Measurements from ENCODE around the gene UBAC1. TPM values are rescaled to one million over a fixed set of nuclear protein-coding genes. Genes with fewer than 3 reads are reported as not detected.
A peak's percentile ranks its signal among the peaks of the same experiment; 100 is the strongest.

Gene UBAC1
- polyA plus RNA-seq, 1 donor from 2014 or later, result 92.3 TPM

DNA sequence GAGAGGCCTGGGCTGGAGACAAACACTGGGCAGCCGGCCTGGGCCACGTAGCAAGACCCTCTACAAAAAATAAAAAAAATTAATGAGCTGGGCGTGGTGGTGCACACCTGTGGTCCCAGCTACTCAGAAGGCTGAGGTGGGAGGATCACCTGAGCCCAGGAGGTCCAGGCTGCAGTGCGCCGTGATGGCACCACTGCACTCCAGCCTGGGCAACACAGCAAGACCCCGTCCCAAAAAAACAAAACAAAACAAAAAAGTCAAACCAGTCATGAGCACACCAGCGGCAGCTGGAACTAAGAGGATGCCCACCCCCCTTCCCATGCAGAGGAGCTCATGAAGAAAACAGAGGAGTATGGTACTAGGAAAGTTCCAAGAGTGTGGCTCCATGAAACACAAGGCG, 2.2 kb upstream of the UBAC1 start (continued):
- TF ChIP-seq EZH2 (IDR thresholded peaks at IDR 0.05; ENCODE audit: borderline replicate concordance, insufficient read depth, low read length, poor library complexity, severe bottlenecking) (no peak), SMC3 (conservative IDR thresholded peaks at IDR 0.05; ENCODE audit: poor library complexity) (no peak)

DNA sequence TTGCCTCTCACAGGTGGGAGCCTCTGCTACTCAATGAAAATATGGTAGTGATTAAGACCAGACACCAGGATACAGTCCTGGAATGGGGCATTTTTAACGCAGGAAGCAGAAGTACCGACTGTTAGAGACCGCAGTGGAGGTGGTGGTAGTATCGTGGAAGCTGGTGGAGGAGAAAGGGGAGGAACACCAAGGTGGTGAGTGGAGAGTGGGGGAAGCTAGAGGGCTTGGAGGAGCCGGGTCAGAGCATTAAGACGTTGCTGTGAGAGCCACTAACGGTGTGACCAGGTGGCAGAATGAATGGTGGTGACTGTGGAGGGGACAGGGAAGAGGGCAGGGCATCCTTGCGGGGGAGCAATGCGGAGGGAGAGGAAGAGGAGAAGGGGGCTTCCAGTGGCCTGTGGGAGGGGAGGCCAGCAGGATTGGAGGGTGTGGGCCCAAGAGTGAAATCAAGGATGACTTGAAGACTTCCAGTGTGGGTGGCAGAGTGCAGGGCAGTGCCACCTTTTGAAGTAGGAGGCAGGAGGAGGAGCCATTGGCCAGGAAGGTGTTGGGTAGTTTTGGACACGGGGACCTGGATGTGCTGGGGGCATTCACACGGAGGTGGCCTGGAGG, 1.6 kb upstream of the UBAC1 start:
- H4K20me1 ChIP-seq (ENCODE audit: insufficient read depth), result no peaks in the 10 kb centered on the region
- H3K27me3 ChIP-seq (ENCODE audit: insufficient read depth, low read depth, low read length), result no peaks in the 10 kb centered on the region
- H2AFZ ChIP-seq (ENCODE audit: low read depth, low read length), result no peak overlapping the region
- no peak overlapping the region for H3K4me2 ChIP-seq (ENCODE audit: low read length)
- peaks cover 16% of the 10 kb centered on the region for H3K79me2 ChIP-seq (replicated peaks; ENCODE audit: insufficient read depth, low read length)
- H3K36me3 ChIP-seq (ENCODE audit: insufficient read depth, low read length), result no peaks in the 10 kb centered on the region
- TF ChIP-seq POLR2AphosphoS5 (IDR thresholded peaks at IDR 0.05) (no peak), REST (IDR thresholded peaks at IDR 0.05; ENCODE audit: borderline replicate concordance) (no peak), MXI1 (conservative IDR thresholded peaks at IDR 0.05; ENCODE audit: poor library complexity, severe bottlenecking) (no peak), RAD21 (conservative IDR thresholded peaks at IDR 0.05) (no peak), CTCF (IDR thresholded peaks at IDR 0.05; ENCODE audit: poor library complexity, severe bottlenecking) (no peak), TAF1 (IDR thresholded peaks at IDR 0.05; ENCODE audit: low read depth) (no peak), SMC3 (conservative IDR thresholded peaks at IDR 0.05; ENCODE audit: poor library complexity) (no peak), EZH2 (IDR thresholded peaks at IDR 0.05; ENCODE audit: borderline replicate concordance, insufficient read depth, low read length, poor library complexity, severe bottlenecking) (no peak), EP300 (conservative IDR thresholded peaks at IDR 0.05; ENCODE audit: poor library complexity, severe bottlenecking) (no peak)
- H3K27ac ChIP-seq (ENCODE audit: low read length), result no peak overlapping the region
- H3K9me2 ChIP-seq (ENCODE audit: insufficient read depth, low read length), result no peaks in the 10 kb centered on the region
- H3K9me3 ChIP-seq (ENCODE audit: low read length), result no peaks in the 10 kb centered on the region
- H3F3A ChIP-seq (ENCODE audit: insufficient read depth, low read length, poor library complexity, severe bottlenecking), result no peaks in the 10 kb centered on the region
- H3K4me3 ChIP-seq (ENCODE audit: low read length), result no peak overlapping the region
- no peak overlapping the region for H3K9ac ChIP-seq (ENCODE audit: low read length)

- H3K9me3 ChIP-seq (ENCODE audit: low read length), result no peaks in the 10 kb centered on the region
- H4K20me1 ChIP-seq (ENCODE audit: insufficient read depth), result no peaks in the 10 kb centered on the region
- H3K9me2 ChIP-seq (ENCODE audit: insufficient read depth, low read length), result no peaks in the 10 kb centered on the region
- no peaks in the 10 kb centered on the region for H3K27me3 ChIP-seq (ENCODE audit: insufficient read depth, low read depth, low read length)
- H3K4me3 ChIP-seq (ENCODE audit: low read length), result peak overlapping the region; percentile 52
- H2AFZ ChIP-seq (ENCODE audit: low read depth, low read length), result no peak overlapping the region
- TF ChIP-seq SMC3 (conservative IDR thresholded peaks at IDR 0.05; ENCODE audit: poor library complexity), result no peak
- TF ChIP-seq RAD21 (conservative IDR thresholded peaks at IDR 0.05), result no peak
- no peak overlapping the region for H3K27ac ChIP-seq (ENCODE audit: low read length)
- H3K9ac ChIP-seq (ENCODE audit: low read length), result no peak overlapping the region
- H3F3A ChIP-seq (ENCODE audit: insufficient read depth, low read length, poor library complexity, severe bottlenecking), result no peaks in the 10 kb centered on the region
- H3K4me2 ChIP-seq (ENCODE audit: low read length), result peak overlapping the region; percentile 67
- H3K79me2 ChIP-seq (replicated peaks; ENCODE audit: insufficient read depth, low read length), result peaks cover 19% of the 10 kb centered on the region
- no peaks in the 10 kb centered on the region for H3K36me3 ChIP-seq (ENCODE audit: insufficient read depth, low read length)
Measured at GRCh38 chr9:135961811-135962695, 880 bp upstream of the UBAC1 start.
